GM19324 (cell line): ENCODE measurements around the gene RAE1.

Experiments used
- ATAC-seq: cut with Tn5 transposase; IDR thresholded peaks from one replicate; pipeline ENCODE4 v1.9.1; 2021; ENCODE audit warnings: mild to moderate bottlenecking, moderate library complexity; ENCODE audit not compliant: unreplicated experiment, low FRiP score

The RAE1 gene

DNA sequence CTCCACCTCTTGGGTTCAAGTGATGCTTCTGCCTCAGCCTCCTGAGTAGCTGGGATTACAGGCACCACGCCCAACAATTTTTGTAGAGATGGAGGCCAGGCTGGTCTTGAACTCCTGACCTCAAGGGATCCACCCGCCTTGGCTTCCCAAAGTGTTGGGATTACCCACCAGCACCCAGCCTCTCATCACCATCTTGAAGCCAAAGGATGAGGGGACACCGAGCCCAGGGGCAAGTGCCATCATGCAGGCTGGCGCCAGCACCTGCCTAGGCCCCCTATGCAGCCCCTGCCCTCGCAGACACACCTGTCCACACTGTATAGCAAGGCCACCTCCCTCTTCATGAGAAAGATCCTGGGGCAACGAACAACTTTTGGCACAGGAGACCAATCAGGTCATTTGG is 34.9 kb downstream of the RAE1 start:
- ATAC-seq: no peak

DNA sequence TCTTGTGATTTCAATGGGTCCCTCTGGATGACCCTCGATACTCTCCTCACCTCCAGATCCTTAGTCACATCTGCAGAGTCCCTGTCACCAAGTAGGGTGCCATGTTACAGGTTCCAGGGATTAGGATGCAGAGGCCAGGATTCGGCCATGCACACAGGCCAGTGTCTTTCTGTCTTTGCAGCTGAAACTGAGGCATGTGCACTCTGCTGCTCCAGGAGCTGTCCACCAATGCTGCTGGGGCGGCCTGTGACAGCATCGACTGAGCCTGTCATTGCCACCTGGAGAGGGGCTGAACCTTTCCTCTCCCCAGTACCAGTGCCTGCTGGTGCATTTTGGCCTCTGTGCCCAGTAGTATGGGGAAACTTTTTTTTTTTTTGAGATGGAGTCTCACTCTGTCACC is 35.7 kb downstream of the RAE1 start:
- ATAC-seq: no peak

DNA sequence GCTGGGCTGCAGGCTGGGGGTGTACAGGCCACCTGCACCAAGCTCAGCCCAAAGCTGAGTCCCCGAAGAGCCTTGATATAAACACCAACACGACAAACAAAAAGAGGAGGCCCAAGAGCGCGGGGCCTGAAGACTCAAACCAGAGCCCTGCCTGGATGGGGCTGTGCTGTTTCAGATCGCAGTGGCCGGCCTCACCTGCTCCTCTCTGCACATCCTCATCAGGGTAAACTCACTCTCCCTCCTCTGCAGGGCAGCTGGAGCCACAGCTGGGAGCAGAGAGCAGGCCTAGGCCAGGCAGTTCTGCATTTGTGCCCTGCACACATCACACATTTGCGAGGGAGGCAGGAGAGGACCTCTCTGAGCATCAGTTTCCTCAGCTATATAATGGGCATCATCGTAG is 36.4 kb downstream of the RAE1 start:
- ATAC-seq: no peak

DNA sequence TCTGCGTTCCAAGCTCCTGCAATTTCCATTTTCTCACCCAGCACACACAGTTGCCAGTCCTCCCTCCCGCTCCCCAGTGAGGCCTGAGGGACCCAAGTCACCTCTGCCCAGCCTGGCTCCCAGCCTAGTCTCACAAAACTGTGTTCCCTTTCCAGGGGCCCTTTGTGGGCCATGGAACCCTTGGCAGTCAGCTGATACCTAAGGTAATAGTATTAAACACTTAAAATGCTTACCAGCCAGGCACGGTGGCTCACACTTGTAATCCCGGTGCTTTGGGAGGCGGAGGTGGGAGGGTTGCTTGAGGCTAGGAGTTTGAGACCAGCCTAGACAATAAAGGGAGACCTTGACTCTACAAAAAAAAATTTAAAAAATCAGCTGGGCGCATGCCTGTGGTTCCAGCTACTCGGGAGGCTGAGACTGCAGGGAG is 36.9 kb downstream of the RAE1 start:
- no peak for ATAC-seq

DNA sequence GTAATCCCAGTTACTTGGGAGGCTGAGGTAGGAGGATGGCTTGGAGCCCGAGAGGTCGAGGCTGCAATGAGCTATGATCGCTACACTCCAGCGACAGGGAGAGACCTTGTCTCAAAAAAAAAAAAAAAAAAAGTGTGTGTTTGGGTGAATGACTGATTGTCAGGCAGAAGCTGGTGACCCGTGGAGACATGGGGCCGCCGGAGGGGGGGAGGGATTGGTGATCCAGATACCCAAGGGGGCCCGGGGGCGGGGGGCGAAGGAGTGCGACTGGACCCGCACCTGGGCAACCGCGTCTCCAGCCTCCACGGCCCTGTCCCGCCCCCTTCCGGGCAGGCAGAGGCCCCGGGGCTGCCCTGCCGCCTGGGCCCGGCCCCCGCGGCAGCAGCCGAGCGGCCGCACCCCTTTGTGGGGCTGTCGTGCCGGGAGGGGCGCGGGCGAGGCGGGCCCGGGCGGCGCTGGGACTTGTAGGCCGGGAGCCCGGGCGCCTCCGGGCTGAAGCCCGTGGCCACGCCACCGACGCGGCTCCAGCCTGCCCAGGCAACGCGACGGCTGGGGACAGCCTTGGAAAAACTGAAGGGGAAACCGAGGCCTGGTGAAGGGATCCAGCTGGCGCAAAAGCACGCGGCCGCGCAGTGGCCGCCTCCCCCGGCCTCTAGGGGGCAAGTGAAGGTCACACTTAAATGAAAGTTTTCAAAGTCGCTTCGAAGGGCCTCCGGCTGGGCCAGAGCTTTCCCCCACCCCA is 38.1 kb downstream of the RAE1 start:
- ATAC-seq: no peak

DNA sequence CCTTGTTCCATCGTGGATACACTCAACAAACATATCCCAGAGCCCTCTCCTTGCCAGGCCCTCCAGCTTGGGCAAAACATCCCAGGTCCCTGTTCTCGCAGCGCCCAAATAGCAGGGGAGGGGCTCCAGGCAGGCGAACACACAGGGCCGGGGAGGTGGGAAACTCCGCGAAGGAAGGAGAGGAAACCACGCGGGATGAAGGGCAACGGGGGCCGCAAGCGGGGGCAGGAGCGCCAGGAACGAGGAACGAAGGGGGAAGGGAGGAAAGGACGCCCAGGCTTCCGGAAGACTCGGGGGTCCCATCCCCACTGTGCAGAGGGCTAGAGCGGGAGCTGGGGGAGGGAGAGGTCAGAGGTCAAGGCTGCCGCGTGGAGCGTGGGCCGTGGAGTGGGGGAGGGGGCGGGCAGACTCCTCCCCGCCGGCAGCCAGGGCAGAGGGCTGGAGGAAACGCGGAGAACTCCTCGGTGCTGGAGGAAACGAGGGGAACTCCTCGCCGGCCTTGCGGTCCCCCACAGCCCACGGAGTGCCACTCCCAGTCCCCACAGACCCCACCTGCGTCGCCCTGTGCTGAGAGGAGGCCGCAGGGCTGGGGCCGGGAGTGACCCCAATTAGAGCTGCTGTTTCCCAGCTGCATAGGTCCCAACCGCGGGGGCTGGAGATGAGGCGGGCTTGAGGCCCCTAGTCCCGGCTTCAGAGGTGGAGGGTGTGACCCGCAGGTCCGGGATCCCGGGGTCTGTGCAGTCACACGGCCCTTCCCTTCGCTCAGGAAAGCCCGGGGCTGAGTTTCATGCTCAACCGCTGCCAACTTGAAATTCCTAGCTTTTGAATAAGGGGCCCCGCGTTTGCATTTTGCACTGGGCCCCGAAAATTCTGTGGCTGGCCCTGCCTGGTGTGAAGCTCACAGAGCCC is 38.9 kb downstream of the RAE1 start:
- ATAC-seq: no peak

DNA sequence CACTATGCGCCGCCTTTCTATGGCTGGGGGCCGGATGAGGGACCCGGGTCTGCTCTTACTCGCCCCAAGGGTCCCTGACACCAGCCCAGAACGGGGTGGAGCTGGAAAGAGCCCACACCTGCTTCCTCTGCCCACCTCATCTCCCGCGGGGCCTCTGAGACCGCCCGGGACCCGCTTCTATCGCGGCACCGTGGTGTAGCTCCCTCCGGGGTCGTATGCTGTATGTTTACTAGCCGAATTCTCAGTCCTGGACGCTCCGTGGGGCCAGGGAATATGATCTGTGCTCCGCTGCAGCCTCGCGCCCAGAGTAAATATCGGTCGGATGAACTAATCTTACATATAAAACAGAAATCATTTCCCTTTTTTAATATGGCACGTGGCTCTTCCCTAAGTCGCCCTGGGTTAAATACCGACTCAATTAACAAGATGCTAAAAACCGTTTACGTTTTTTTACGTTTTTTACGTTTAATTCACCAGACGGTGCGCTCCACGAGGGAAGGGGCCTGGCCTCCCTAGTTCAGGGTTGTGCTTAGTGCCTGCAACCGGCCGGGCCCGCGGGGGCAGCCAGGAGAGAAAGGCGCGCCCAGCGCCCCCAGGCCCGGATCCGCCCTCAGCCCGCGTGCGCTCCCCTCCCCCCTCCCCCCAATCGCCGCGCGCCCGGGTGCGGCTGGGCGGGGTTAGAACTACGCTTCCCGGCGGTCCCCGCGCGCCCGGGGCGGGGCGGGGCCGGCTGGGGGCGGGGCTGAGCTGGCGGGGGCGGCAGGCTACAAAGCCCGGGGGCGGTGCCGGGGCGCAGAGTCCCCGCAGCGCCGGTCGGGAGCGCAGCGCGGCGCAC is 39.8 kb downstream of the RAE1 start, which contains the start of gene RBM38:
RBM38 (plus strand) TSS at position 793 of the 835 bp plus-strand sequence. CDS start 186 bp downstream, outside the sequence.
- ATAC-seq: peak; percentile 55

DNA sequence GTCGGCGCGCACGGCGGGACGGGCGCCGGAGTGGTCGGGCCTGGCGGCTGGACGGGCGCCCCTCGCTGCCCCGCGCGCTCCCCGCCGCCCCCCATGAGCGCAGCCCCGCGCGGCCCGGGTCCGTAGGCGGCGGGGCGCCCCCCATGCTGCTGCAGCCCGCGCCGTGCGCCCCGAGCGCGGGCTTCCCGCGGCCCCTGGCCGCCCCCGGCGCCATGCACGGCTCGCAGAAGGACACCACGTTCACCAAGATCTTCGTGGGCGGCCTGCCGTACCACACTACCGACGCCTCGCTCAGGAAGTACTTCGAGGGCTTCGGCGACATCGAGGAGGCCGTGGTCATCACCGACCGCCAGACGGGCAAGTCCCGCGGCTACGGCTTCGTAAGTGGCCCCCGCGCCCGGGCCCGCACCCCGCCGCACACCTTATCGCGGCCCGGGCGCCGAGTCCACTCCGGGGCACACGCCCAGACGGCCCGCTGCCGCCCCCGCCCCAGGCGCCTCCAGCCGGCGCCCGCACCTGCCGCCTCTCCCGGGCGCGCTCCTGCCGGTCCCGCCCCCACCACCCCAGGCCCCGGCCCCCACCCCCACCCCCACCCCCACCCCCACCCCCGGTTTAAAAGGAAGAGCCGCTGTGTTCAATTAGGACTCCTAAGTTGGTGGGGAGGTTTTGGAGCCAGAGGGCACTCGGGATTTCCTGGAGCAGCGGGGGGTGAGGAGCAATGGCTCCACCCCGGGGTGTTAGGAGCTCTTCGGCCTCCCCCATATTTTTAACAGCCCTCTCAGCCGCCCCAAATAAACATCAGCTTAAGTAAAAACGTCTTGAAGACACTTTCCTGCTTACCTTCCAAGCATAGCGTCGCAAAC is 40.6 kb downstream of the RAE1 start:
- ATAC-seq: peak; percentile 13

DNA sequence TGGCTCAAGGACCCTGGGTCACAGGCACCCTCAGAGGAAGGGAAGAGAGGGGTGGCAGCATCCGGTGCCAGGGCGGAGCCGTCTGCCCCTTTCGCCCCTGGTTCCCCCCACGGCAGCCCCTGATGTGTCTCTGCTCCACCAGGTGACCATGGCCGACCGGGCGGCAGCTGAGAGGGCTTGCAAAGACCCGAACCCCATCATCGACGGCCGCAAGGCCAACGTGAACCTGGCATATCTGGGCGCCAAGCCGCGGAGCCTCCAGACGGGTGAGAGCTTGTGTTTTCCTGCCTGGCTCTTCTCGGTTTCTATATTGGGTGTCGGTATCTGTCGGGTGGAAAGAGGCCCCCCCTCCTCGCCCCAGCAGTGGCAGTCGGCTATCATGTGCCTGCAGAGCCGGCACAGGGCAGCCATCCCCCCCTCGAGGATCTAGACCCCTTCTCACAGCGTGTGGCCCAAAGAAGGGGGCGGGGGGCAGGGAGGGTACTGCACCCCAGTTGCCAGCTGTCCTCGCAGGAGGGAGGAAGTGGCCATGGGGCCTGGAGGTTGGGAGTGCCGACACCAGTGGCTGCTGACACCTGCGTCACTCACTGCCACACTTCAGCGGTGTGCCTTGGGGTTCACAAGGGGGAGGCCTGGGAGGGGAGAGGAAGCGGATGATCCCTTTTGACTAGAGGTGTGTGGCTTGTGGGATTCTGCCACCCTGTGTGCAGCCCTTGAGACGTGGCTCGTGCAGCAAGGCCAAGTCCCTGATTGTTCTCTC is 41.6 kb downstream of the RAE1 start:
- no peak for ATAC-seq

DNA sequence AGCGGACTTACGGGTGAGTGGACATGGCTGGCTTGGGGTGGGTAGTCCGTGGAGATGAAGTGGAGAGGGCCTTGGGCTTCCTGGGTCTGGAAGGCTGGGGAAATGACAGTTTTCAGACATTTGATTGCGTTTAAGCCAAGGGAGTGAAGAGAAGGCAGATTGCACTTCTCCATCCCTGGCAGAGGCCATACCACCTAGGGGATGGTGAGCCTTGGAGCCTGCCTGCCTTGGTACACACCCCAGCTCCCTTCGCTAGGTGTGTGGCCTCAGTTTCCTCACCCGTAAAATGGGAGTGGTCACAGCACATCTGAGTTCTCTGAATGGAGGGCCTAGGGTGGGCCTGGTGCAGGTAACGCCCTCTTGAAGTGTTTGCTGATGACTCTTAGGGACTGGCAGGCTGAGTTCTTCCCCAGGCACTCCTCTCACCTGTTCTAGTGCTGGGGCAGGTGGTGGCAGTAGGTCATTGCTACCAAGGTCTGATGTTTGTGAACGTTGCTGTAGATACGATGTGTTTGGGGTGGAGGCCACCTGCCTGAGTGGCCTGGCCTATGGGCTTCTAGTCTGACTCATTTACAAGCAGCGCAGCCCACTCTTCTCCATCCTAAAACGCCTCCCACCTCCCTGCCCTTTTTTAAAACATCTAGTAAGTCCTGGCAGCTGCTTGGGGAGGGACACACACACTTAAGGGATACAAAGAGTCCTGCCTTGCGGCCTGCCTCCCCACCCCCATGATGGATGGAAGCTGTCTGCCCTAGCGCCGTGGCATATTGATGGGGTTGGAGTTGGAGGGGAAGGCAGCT is 42.5 kb downstream of the RAE1 start:
- no peak for ATAC-seq

DNA sequence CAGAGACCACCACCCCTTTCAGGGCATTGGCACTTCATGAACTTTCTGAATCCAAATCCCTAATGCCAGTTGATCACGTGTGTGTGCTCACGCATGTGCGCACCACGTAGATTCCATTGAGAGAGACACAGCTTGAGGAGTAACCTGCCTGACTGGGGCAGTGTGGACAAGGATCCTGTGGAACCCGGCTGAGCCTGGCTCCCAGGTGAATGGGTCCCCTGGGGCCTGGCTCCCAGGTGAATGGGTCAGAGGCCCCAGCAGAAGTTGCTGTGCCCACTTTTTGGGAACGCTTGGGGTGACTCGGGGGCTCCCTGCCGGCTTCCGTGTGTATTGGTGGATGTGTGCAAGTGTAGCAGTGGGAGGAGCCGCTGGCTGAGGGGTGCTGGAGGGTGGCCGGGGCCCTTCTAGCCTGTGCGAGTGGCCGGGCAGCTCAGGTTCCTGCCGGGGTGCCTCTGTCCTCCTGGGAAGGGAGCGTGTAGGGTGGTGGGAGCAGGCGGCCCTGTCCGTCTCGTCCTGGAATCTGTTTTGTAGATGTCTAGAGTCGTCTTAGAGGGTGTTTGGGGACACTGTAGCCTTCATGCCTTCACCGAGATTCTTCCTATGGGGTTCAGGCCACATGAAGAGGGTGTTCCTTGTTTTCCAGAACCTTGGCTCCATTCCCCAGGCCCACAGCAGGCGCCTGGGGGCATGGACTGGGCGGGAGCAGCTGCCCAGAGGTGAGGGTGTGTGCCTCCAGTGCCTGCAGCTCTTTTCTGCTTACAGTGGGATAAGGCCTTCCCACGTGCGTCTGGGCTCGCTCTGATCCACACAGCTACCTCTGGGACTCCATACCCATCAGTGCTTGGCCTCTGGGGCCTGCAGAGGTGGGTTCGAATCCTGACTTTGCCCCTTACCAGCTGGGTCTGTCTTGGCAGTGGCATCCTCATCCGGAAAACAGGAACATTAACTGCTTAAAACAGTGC is 43.3 kb downstream of the RAE1 start:
- no peak for ATAC-seq

DNA sequence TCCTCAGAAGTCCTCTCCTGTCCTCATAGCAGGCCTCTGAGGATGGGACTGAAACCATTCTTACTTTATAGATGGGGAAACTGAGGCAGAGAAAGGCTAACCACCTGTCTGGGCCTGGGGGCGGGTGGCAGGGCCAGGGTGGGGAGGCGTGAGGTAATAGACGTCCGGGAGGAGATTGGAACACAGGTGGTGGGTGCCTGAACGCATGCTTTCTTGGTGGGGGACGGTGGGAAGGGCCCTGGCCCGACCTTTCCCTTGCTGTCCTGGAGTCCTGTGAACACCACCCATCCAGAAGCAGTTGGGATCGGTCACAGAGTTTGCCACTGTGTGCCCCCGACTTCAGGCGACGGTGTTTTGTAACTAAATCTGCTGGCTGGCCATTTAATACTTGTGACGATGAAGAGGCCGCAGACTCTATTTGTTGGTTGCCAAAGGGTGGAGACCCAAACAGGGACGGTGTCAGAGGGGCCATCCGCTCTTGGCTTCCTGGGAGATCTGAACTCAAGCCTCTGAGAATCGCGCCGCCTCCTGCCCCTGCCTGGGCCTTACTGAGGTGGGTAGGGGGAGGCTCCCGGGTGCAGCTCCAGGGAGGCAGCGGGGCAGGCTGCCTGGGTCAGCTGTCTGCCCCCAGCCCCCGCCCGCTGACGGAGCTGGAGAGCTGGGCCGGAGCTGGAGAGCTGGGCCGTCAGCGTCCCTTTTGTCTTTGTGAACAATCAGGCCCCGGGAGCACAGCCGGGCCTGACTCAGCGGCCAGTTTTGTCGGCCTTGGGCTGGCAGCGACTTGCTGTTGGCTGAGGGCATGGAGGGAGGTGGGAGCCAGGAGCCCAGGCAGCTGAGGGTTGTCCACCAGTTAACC is 44.3 kb downstream of the RAE1 start:
- ATAC-seq: no peak

DNA sequence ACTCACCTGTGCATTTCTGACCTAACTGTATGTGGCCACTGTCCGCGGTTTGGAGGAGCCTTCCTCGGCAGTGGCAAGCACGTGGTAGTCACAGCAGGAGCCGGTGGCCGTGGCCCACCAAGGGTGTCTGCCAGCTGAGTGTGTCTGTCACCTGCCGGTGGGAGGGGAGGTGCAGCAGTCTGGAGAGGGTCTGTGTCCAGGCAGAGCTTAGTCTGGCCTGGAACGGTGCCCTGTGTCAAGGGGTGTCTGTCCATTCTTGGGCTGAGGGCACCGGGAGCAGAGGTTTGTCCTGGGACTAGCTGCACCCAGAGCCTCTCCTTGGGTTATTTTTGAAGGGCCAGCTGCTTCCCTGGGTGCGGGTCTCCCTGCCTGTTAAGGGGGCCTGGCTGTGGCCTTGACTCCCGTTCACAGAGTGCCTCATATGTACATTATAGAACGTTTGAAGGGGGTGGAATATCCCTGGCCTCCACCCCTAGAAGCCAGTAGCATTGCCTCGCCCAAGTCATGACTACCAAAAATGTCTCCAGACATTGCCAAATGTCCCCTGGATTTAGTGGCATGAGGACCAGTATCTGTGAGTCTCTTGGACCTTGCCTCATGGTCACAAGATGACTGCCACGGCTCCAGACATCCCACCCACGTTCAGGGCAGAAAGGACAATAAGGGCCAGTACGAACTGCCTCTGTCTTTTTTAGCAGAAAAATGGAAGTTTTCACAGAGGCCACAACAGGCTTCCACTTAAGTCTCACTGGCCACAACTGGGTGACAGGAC is 45.3 kb downstream of the RAE1 start:
- no peak for ATAC-seq

DNA sequence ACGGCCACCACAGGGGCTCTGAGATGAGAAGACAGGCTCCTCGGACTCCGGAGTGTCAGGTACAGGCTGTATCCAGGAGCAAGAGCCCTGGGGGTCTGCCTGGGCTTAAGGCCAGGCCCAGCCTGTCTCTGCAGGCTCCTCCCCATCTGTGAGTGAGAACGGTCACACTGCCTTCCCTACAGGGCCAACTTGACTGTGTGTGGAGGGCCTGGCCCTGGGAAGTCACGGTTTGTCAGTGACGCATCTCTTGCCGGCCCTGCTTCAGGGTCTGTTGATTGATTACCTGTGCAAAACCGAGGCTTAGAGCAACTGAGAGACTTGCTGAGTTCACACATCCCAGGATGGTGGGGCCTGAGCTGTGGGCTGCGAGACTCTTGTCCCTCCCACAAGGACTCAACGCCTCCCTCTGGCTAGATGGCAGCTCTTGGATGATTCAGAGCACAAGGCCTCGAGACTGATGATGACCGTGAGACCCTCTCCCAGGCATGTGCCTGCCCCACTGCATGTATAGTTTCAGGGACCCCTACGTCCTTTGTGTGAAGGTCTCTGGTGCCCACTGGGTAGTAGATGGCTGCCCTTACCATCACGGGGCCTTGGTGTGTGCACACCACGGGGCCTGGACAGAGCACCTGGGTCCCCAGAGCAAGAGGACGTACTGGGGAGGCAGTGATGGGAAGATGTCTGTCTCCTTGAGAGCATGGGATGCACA is 46.1 kb downstream of the RAE1 start:
- no peak for ATAC-seq

DNA sequence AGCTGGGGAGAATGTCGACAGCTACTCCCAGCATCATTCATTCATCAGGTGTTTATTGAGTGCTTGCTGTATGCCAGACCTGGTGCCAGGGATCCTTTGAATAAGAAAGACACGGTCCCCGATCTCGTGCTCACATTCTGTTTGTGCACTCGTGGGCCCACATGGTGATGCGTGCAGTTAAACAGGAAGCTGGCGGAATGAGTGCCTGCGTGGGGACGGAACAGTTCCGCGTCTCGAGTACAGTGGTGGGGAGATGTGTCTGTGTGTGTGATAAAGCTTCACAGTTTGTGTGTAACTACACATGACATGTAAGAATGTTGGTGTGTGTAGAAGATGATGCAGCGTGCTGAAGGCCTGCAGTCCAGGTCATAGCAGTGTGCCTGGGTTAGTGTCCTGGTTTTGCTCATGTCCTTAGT is 46.6 kb downstream of the RAE1 start:
- ATAC-seq: no peak
